ENCODE measurements around the gene STXBP5. TPM values are rescaled to one million over a fixed set of nuclear protein-coding genes. Genes with fewer than 3 reads are reported as not detected.

Gene STXBP5
- total RNA-seq, 1 experiment from 2014 or later, result 11.6 TPM

DNA sequence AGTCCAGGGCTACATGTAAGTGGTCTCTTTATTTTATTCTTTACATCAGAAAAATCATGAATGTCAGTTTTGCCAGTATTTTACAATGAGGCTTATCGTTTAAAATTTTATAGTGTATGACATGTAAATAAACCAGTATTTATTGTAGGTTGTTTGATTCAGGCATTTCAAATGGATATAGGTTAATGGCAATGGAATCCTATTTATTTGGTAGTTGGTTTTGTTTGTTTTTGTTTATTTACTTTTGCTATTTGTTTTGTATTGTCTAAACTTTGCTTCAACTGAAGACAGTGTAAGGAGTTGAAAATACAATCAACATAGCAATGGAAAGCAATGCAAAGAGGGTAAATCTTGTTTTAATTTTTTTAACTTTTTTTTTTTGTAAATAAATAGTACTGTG, 185.2 kb downstream of the STXBP5 start:
- H3K4me2 ChIP-seq (ENCODE audit: insufficient read depth, insufficient read length, low read length), result no peak overlapping the region
- H3K18ac ChIP-seq (ENCODE audit: insufficient read length, low read depth, low read length), result no peak overlapping the region
- H3K79me1 ChIP-seq (ENCODE audit: insufficient read depth, low read depth, low read length, poor library complexity, severe bottlenecking), result no peaks in the 10 kb centered on the region
- no peak overlapping the region for H3K56ac ChIP-seq (ENCODE audit: insufficient read length, low read depth, low read length)
- Mint-ChIP-seq H3K27me3 (ENCODE audit: low read depth) (no peaks in the 10 kb centered on the region), H3K4me3 (no peak overlapping the region), H3K4me1 (peaks cover under 1% of the 10 kb centered on the region in 2 experiments; a peak in 3 of 4 replicates), H3K9me3 (no peaks in the 10 kb centered on the region), H3K36me3 (ENCODE audit: insufficient read depth in 1 of 3, low read depth in 3 of 3) (no peaks in the 10 kb centered on the region), H3K27ac (no peak overlapping the region)
- no peaks in the 10 kb centered on the region for H3K4me1 ChIP-seq (ENCODE audit: insufficient read depth, low read length)
- no peaks in the 10 kb centered on the region for H3K79me2 ChIP-seq (ENCODE audit: insufficient read depth, low read length)
- H3K23me2 ChIP-seq (ENCODE audit: insufficient read length, low read depth, low read length, poor library complexity, severe bottlenecking), result no peaks in the 10 kb centered on the region
- H2BK5ac ChIP-seq (ENCODE audit: insufficient read length, low read length), result no peak overlapping the region
- no peak overlapping the region for H3K14ac ChIP-seq (ENCODE audit: insufficient read depth, low read length)
- no peak overlapping the region for H3T11ph ChIP-seq (ENCODE audit: low read length)
- H2AK5ac ChIP-seq (ENCODE audit: insufficient read length, low read length), result no peak overlapping the region
- H4K91ac ChIP-seq (ENCODE audit: insufficient read length, low read depth, low read length), result no peak overlapping the region
- H3K27ac ChIP-seq (ENCODE audit: insufficient read length, low read depth, low read length), result no peak overlapping the region
- TF ChIP-seq CTCF (conservative IDR thresholded peaks at IDR 0.05), result no peak
- H2BK120ac ChIP-seq (ENCODE audit: low read depth, low read length, poor library complexity, severe bottlenecking), result no peak overlapping the region
- H3K9me3 ChIP-seq (ENCODE audit: control insufficient read depth, low read depth, low read length), result no peaks in the 10 kb centered on the region
- H3K4ac ChIP-seq (ENCODE audit: low read depth, low read length), result no peak overlapping the region
- no peaks in the 10 kb centered on the region for H4K20me1 ChIP-seq (ENCODE audit: control insufficient read depth, insufficient read depth, insufficient read length)
- no peak for DNase-seq
- no peak overlapping the region for H3K9ac ChIP-seq (ENCODE audit: extremely low read depth, insufficient read length, low read length)
- H4K8ac ChIP-seq (replicated peaks; ENCODE audit: insufficient read length, low read depth, low read length), result no peak overlapping the region
- H2BK20ac ChIP-seq (ENCODE audit: low read depth, low read length, poor library complexity, severe bottlenecking), result no peak overlapping the region
- H3K27me3 ChIP-seq (ENCODE audit: insufficient read depth, low read length), result no peaks in the 10 kb centered on the region
- no peak overlapping the region for H4K5ac ChIP-seq (ENCODE audit: insufficient read length, low read depth, low read length)
- H2BK15ac ChIP-seq (ENCODE audit: low read depth, low read length), result no peak overlapping the region
- no peak overlapping the region for H2AFZ ChIP-seq (ENCODE audit: low read length)
- H3K23ac ChIP-seq (ENCODE audit: insufficient read length, low read depth, low read length), result no peak overlapping the region
- H2BK12ac ChIP-seq (ENCODE audit: insufficient read length, low read depth, low read length), result no peak overlapping the region
- no CpG with 5 or more reads among the region's 1 CpG for WGBS (ENCODE audit: extremely low coverage, insufficient read length, low lambda C conversion rate)

Measured in H9 (cell line).